ENCODE measurements around the gene DNALI1.

The DNALI1 gene

GRCh38 chr1:37560401-37561132, 3.8 kb downstream of the DNALI1 start:
- no peak for TF ChIP-seq CTCF (IDR thresholded peaks at IDR 0.05; ENCODE audit: low read depth, low read length)
- no peak for DNase-seq (ENCODE audit: extremely low read depth, low read depth)

GRCh38 chr1:37561133-37562132, 4.7 kb downstream of the DNALI1 start:
- DNase-seq (ENCODE audit: extremely low read depth, low read depth) = no peak

GRCh38 chr1:37562984-37563383, 6.2 kb downstream of the DNALI1 start:
- no peak for TF ChIP-seq CTCF (IDR thresholded peaks at IDR 0.05; ENCODE audit: low read depth, low read length)

More at GRCh38 chr1:37561133-37562132, 4.7 kb downstream of the DNALI1 start:
- peak; percentile 55 for TF ChIP-seq CTCF (IDR thresholded peaks at IDR 0.05; ENCODE audit: low read depth, low read length)

GRCh38 chr1:37564892-37565291, 8.2 kb downstream of the DNALI1 start:
- DNase-seq (ENCODE audit: extremely low read depth, low read depth) = no peak
- TF ChIP-seq CTCF (IDR thresholded peaks at IDR 0.05; ENCODE audit: low read depth, low read length) = no peak

More at GRCh38 chr1:37562984-37563383, 6.2 kb downstream of the DNALI1 start:
- no peak for DNase-seq (ENCODE audit: extremely low read depth, low read depth)

GRCh38 chr1:37567023-37567422, 10.3 kb downstream of the DNALI1 start:
- no peak for DNase-seq (ENCODE audit: extremely low read depth, low read depth)
- no peak for TF ChIP-seq CTCF (IDR thresholded peaks at IDR 0.05; ENCODE audit: low read depth, low read length)

- TF ChIP-seq CTCF (IDR thresholded peaks at IDR 0.05; ENCODE audit: low read depth, low read length) = no peak
- no peak for DNase-seq (ENCODE audit: extremely low read depth, low read depth)
Observed at GRCh38 chr1:37570528-37571334, 14.0 kb downstream of the DNALI1 start.

All from AG09319 (cell line).